GM23248 (cell line): ENCODE data around the gene LMX1B.

Experiments used
- EZH2 ChIP-seq: fragments of 200-600 bp; sonication (generic); IDR thresholded peaks from 2 replicates; pipeline ENCODE4 v1.6.1; 2018; ENCODE audit warnings: antibody characterized with exemption, mild to moderate bottlenecking; ENCODE audit not compliant: insufficient read depth, poor library complexity, severe bottlenecking
- EZH2phosphoT487 ChIP-seq: fragments of 200-600 bp; sonication (generic); IDR thresholded peaks from 2 replicates; pipeline ENCODE4 v1.6.1; 2018; ENCODE audit warnings: antibody characterized with exemption, moderate library complexity, mild to moderate bottlenecking, low read depth; ENCODE audit not compliant: insufficient read depth

DNA sequence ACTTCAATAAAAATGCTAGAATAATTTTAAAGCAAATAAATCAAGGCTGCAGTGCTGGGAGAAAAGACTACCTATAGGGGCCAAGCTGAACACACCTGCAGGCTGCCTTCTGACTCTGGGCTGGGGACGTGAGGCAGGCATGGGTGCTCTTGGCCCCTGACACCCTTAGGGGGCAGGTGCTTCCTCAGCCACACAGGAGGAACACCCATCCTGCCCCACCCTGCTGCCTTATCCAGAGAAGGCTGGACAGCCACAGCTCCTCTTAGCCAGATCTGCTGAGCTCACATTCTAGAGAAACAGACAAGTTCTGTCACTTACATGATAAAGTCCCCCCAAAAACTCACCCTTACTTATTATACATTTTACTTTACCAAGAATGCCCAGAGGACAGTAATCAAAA is 6.6 kb upstream of the LMX1B start:
- TF ChIP-seq EZH2 (no peak), EZH2phosphoT487 (no peak)
